Testis (tissue), 3 donors: ENCODE measurements around the gene DLG1. TPM values are rescaled to one million over a fixed set of nuclear protein-coding genes. Genes with fewer than 3 reads are reported as not detected.

Source experiments
- DNase-seq: peaks from one replicate; pipeline ENCODE4 v3.0.0-alpha.2; 2019
- H3K27ac ChIP-seq, 2 donors: fragments of 200-600 bp; sonication (generic); one replicate each; pipeline ENCODE4 v1.5.1; 2019
- H3K27me3 ChIP-seq: fragments of 200-600 bp; sonication (generic); one replicate; pipeline ENCODE4 v1.5.1; 2019
- H3K36me3 ChIP-seq: fragments of 200-600 bp; sonication (generic); one replicate; pipeline ENCODE4 v1.5.1; 2017; ENCODE audit warnings: low read depth; ENCODE audit errors: missing control alignments
- H3K4me1 ChIP-seq: fragments of 200-600 bp; sonication (generic); one replicate; pipeline ENCODE4 v1.5.1; 2019
- H3K4me3 ChIP-seq, 2 donors: fragments of 200-600 bp; sonication (generic); one replicate each; pipeline ENCODE4 v1.5.1; 2017 to 2019
- H3K9me3 ChIP-seq: fragments of 200-600 bp; sonication (generic); one replicate; pipeline ENCODE4 v1.5.1; 2017
- POLR2A ChIP-seq: fragments of 450-650 bp; IDR thresholded peaks from one replicate; pipeline ENCODE4 v1.6.1; 2017; ENCODE audit warnings: antibody characterized with exemption, mild to moderate bottlenecking, moderate library complexity
- WGBS, 2 donors: methylation state at CpG; one replicate each; pipeline ENCODE4 v1.1.5; 2018; 5-methylcytosine and 5-hydroxymethylcytosine counted together
- intact Hi-C: fragments of 100-400 bp; cut with DNase I; formaldehyde crosslinking; loops from one replicate; pipeline ENCODE4 v1.15.1; 2023; ENCODE audit warnings: low total_unique reads
- polyA plus RNA-seq: library from polyadenylated mRNA; stranded (reverse); fragments of 350-450 nt; fragmentation: Illumina TruSeq; extraction: RNeasy Lipid Tissue Mini Kit (QIAGEN cat#74804); gene quantifications from one replicate; pipeline ENCODE4 v1.2.3, GENCODE V29; 2014; ENCODE audit warnings: low read depth, low replicate concordance; ENCODE audit not compliant: insufficient read depth
- total RNA-seq, 2 donors: library from RNA; depleted of rRNA; stranded (reverse); fragments of >200 nt; gene quantifications; one replicate each; pipeline ENCODE4 v1.2.3, GENCODE V29; 2016
- TF ChIP-seq, protein P1 (sequence below), 3 experiments: fragments of 450-650 bp in 2 of 3; fragments of 200-600 bp in 1 of 3; sonication (generic) in 1 of 3; IDR thresholded peaks; one replicate each; pipeline ENCODE4 v1.5.1; 2016 to 2019; ENCODE audit warnings: antibody characterized with exemption in 3 of 3, mild to moderate bottlenecking in 2 of 3, moderate library complexity in 1 of 3

The DLG1 gene
- total and polyA plus RNA-seq, 3 donors from 2014 or later: 37.4 to 99.4 (median 99.3) TPM

GRCh38 chr3:197256104-197256503, 42.3 kb downstream of the DLG1 start:
- no peaks in the 10 kb centered on the region for H3K9me3 ChIP-seq
- WGBS, 2 donors: 82 to 89% methylated on average over 4 of the region's 4 CpGs

GRCh38 chr3:197253238-197253947, 45.0 kb downstream of the DLG1 start:
- H3K9me3 ChIP-seq: no peaks in the 10 kb centered on the region
- H3K27me3 ChIP-seq: no peaks in the 10 kb centered on the region
- no peaks in the 10 kb centered on the region for H3K4me1 ChIP-seq
- intact Hi-C loops: no loop called here
- no peaks in the 10 kb centered on the region for H3K36me3 ChIP-seq
- H3K4me3 ChIP-seq: no peak overlapping the region
- DNase-seq: no peak
- H3K27ac ChIP-seq: no peak overlapping the region
- 89 to 90% methylated on average over 7 of the region's 7 CpGs for WGBS, 2 donors
- TF ChIP-seq, protein P1, sequence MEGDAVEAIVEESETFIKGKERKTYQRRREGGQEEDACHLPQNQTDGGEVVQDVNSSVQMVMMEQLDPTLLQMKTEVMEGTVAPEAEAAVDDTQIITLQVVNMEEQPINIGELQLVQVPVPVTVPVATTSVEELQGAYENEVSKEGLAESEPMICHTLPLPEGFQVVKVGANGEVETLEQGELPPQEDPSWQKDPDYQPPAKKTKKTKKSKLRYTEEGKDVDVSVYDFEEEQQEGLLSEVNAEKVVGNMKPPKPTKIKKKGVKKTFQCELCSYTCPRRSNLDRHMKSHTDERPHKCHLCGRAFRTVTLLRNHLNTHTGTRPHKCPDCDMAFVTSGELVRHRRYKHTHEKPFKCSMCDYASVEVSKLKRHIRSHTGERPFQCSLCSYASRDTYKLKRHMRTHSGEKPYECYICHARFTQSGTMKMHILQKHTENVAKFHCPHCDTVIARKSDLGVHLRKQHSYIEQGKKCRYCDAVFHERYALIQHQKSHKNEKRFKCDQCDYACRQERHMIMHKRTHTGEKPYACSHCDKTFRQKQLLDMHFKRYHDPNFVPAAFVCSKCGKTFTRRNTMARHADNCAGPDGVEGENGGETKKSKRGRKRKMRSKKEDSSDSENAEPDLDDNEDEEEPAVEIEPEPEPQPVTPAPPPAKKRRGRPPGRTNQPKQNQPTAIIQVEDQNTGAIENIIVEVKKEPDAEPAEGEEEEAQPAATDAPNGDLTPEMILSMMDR (IDR thresholded peaks at IDR 0.05): no peak
- no peak for TF ChIP-seq POLR2A

More at GRCh38 chr3:197256104-197256503, 42.3 kb downstream of the DLG1 start:
- no peak overlapping the region for H3K27ac ChIP-seq
- H3K4me1 ChIP-seq: no peaks in the 10 kb centered on the region
- no peak for DNase-seq
- intact Hi-C loops: loop anchor here (5.0 kb wide), 1 partner anchor 256 kb away; no protein-coding TSS in a partner anchor
- no peak for TF ChIP-seq POLR2A
- TF ChIP-seq, protein P1 (IDR thresholded peaks at IDR 0.05): no peak
- H3K4me3 ChIP-seq: no peak overlapping the region
- H3K27me3 ChIP-seq: no peaks in the 10 kb centered on the region
- no peaks in the 10 kb centered on the region for H3K36me3 ChIP-seq

DNA sequence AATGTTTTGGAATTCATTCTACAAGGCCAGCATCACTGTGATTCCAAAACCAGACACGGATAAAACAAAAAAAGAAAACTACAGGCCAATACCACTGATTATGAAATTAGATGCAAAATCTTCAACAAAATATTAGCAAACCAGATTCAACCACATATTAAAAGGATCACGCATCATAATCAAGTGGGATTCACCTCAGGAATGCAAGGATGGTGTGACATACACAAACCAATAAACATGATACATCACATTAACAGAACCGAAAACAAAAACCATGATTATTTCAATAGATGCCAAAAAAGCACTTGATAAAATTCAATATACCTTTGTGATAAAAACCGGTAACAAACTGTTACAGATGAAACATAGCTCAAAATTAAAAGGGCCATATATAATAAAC, 48.9 kb downstream of the DLG1 start:
- Histone ChIP-seq H3K9me3 (no peaks in the 10 kb centered on the region), H3K27ac (no peak overlapping the region), H3K27me3 (no peaks in the 10 kb centered on the region), H3K36me3 (no peaks in the 10 kb centered on the region), H3K4me3 (no peak overlapping the region), H3K4me1 (no peaks in the 10 kb centered on the region)
- WGBS, 2 donors: 96 to 98% methylated on average over 4 of the region's 4 CpGs
- intact Hi-C loops: no loop called here
- no peak for DNase-seq
- no peak for TF ChIP-seq POLR2A
- TF ChIP-seq, protein P1 (IDR thresholded peaks at IDR 0.05): no peak

- no peaks in the 10 kb centered on the region for H3K27me3 ChIP-seq
- WGBS, 2 donors: 93 to 98% methylated on average over 4 of the region's 4 CpGs
- no peaks in the 10 kb centered on the region for H3K36me3 ChIP-seq
- DNase-seq: no peak
- H3K27ac ChIP-seq: no peak overlapping the region
- no peaks in the 10 kb centered on the region for H3K9me3 ChIP-seq
- intact Hi-C loops: no loop called here
- H3K4me1 ChIP-seq: no peaks in the 10 kb centered on the region
- no peak overlapping the region for H3K4me3 ChIP-seq
- TF ChIP-seq POLR2A: no peak
- TF ChIP-seq, protein P1 (IDR thresholded peaks at IDR 0.05): no peak
These were observed 50.1 kb downstream of the DLG1 start for GRCh38 chr3:197248341-197248740.

DNA sequence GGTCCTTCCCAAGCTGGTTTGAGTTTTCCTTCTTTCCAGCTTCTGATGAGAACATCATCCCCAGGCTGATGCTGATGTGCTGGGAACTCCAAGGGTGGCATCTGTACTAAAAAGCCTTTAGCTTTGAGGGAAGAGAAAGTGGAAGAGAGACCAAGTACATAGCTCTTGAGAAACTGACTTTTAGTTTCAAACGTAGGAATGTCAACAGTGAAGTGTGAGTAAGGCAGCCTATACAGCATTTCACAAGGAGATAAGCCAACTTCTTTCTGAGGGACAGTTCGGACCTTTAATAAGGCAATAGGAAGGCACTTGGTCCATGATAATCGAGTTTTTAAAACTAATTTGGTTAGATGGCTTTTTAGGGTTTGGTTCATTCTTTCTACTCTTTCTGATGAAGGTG, 53.7 kb downstream of the DLG1 start:
- no peaks in the 10 kb centered on the region for H3K4me1 ChIP-seq
- intact Hi-C loops: no loop called here
- no peaks in the 10 kb centered on the region for H3K9me3 ChIP-seq
- TF ChIP-seq POLR2A: no peak
- 89 to 93% methylated on average over 3 of the region's 3 CpGs for WGBS, 2 donors
- no peaks in the 10 kb centered on the region for H3K27me3 ChIP-seq
- H3K36me3 ChIP-seq: no peaks in the 10 kb centered on the region
- H3K4me3 ChIP-seq: no peak overlapping the region
- DNase-seq: no peak
- H3K27ac ChIP-seq: no peak overlapping the region
